K562 (cell line): ENCODE data around the gene SLC35E2B. TPM values are rescaled to one million over a fixed set of nuclear protein-coding genes. Genes with fewer than 3 reads are reported as not detected.
"Not testable (repeated sequence)": the region's sequence is repeated elsewhere in the genome, so short reads cannot be mapped to it uniquely, and the experiment has no call there.

Experiments used
- ATAC-seq: fragments of 200-7000 bp; cut with Tn5 transposase; 3 replicates; pipeline ENCODE4 v1.9.1; 2020; ENCODE audit warnings: moderate library complexity
- BruUV-seq: library from RNA; stranded (reverse); fragments of 400-500 nt; replicated peaks from 2 replicates; lab custom pipeline; 2021; lab: Mats Ljungman, UMichigan
- CTCF ChIA-PET: fragments of 300-600 bp; formaldehyde crosslinking; extraction: SDS; loops from one replicate; lab custom pipeline; 2021; ENCODE audit warnings: low intra/inter-chr PET ratio; lab: Yijun Ruan, JAX
- POLR2A ChIA-PET: fragments of 300-600, 350-650 bp; sonication (Branson Sonifier 250); formaldehyde crosslinking; extraction: SDS; loops from one replicate; lab custom pipeline; 2021; ENCODE audit warnings: antibody characterized with exemption, inconsistent platforms; lab: Yijun Ruan, JAX
- DNase-seq, 4 experiments: peaks; one replicate each; pipeline versions ENCODE4 v3.0.0 to v3.0.0-alpha.2; 2011 to 2018; ENCODE audit warnings: low spot score in 3 of 4, mixed read lengths in 3 of 4; ENCODE audit errors: extremely low read depth in 1 of 4
- FAIRE-seq: peaks from 2 replicates; lab custom pipeline; 2011; peaks lifted over from hg19 to GRCh38; lab: Jason Lieb, UNC
- H2AFZ ChIP-seq: 2 replicates; pipeline ENCODE4 v1.6.0; 2011; ENCODE audit warnings: low read depth, low read length, control low read depth, inconsistent platforms
- H3K27ac ChIP-seq: fragments of 200-600 bp; 3 replicates; pipeline ENCODE4 v1.8.0; 2011; ENCODE audit warnings: low read depth, mild to moderate bottlenecking, control low read depth, inconsistent platforms, low read length, moderate library complexity, mixed read lengths; ENCODE audit errors: extremely low read depth
- H3K27me3 ChIP-seq, 2 experiments: fragments of 300-600 bp in 1 of 2; 2 replicates in 1 of 2; 3 replicates in 1 of 2; pipeline versions ENCODE4 v1.6.0 to v1.8.0; 2011; ENCODE audit warnings: inconsistent platforms in 2 of 2, low read length in 2 of 2, mild to moderate bottlenecking in 1 of 2, mixed read lengths in 1 of 2, moderate library complexity in 1 of 2; ENCODE audit not compliant: control insufficient read depth in 2 of 2, insufficient read depth in 2 of 2
- H3K36me3 ChIP-seq: fragments of 300-600 bp; 3 replicates; pipeline ENCODE4 v1.8.0; 2011; ENCODE audit warnings: mild to moderate bottlenecking, low read length, inconsistent platforms; ENCODE audit not compliant: control insufficient read depth, insufficient read depth
- H3K4me1 ChIP-seq, 2 experiments: fragments of 200-600 bp in 1 of 2; replicated peaks in 1 of 2; 2 replicates in 1 of 2; 3 replicates in 1 of 2; pipeline versions ENCODE4 v1.5.1 to v1.8.0; 2011; ENCODE audit warnings: inconsistent platforms in 2 of 2, low read length in 2 of 2, mild to moderate bottlenecking in 1 of 2, mixed read lengths in 1 of 2, moderate library complexity in 1 of 2; ENCODE audit not compliant: control insufficient read depth in 2 of 2, insufficient read depth in 2 of 2
- H3K4me2 ChIP-seq: 2 replicates; pipeline ENCODE4 v1.6.1; 2011; ENCODE audit warnings: low read length, control low read depth, inconsistent platforms, mixed read lengths; ENCODE audit not compliant: insufficient read depth
- H3K4me3 ChIP-seq: fragments of 200-600 bp; sonication (generic), shearing (Covaris generic); 2 replicates; pipeline ENCODE4 v1.5.1; 2016; ENCODE audit warnings: control low read depth, inconsistent platforms
- H3K79me2 ChIP-seq: fragments of 200-600 bp; 3 replicates; pipeline ENCODE4 v1.8.0; 2011; ENCODE audit warnings: low read length, inconsistent platforms; ENCODE audit not compliant: control insufficient read depth, insufficient read depth
- H3K9ac ChIP-seq, 2 experiments: 2 replicates each; pipeline versions ENCODE4 v1.6.0 to v1.6.1; 2011; ENCODE audit warnings: low read depth in 2 of 2, low read length in 2 of 2, control low read depth in 1 of 2, inconsistent platforms in 1 of 2, mild to moderate bottlenecking in 1 of 2, mixed read lengths in 1 of 2; ENCODE audit not compliant: insufficient read depth in 1 of 2
- H3K9me1 ChIP-seq: one replicate; pipeline ENCODE4 v1.6.0; 2011; ENCODE audit warnings: inconsistent platforms, mild to moderate bottlenecking, low read length, moderate library complexity; ENCODE audit not compliant: control insufficient read depth, insufficient read depth
- H3K9me3 ChIP-seq: replicated peaks from 2 replicates; pipeline ENCODE4 v1.5.1; 2011; ENCODE audit warnings: low read depth, low read length, inconsistent platforms; ENCODE audit not compliant: control insufficient read depth, insufficient read depth
- H4K20me1 ChIP-seq: replicated peaks from 2 replicates; pipeline ENCODE4 v1.6.1; 2011; ENCODE audit warnings: low read length, inconsistent platforms, mixed read lengths; ENCODE audit not compliant: control insufficient read depth, insufficient read depth
- WGBS: fragments of 100-300 bp; shearing (Covaris generic); methylation state at CpG from one replicate; pipeline ENCODE4 v1.1.6; 2016; ENCODE audit warnings: low coverage, mixed read lengths; ENCODE audit not compliant: insufficient coverage; ENCODE audit errors: missing lambda C conversion rate; 5-methylcytosine and 5-hydroxymethylcytosine counted together
- in situ Hi-C: fragments of 300-500 bp; cut with MboI; formaldehyde crosslinking; loops from 4 replicates; pipeline ENCODE4 v1.15.0; 2018; ENCODE audit warnings: inconsistent platforms, mixed read lengths
- intact Hi-C: fragments of 100-400 bp; cut with micrococcal nuclease; formaldehyde crosslinking; loops from 2 replicates; pipeline ENCODE4 v1.14.2; 2022
- polyA plus RNA-seq, 8 experiments: library from polyadenylated mRNA; depleted of rRNA in 4 of 8; stranded (reverse) in 5 of 8; unstranded in 3 of 8; fragments of >200 nt; fragmentation: Nextera tagmentation in 2 of 8; fragmentation: Illumina TruSeq in 1 of 8; extraction: Ambion mirVana in 2 of 8; extraction: Trizol in 1 of 8; gene quantifications; 2 replicates each; pipeline versions ENCODE4 v1.2.1 to v1.2.3, GENCODE V29; 2011 to 2014; ENCODE audit warnings: inconsistent platforms in 1 of 8, missing spikeins in 1 of 8
- total RNA-seq, 7 experiments: library from RNA; depleted of rRNA in 6 of 7; stranded (reverse); fragments of >200 nt in 6 of 7; fragmentation: Illumina TruSeq in 2 of 7; extraction: Trizol in 2 of 7; gene quantifications; 2 replicates each; pipeline versions ENCODE4 v1.2.1 to v1.2.3, GENCODE V29; 2011 to 2021; ENCODE audit warnings: low replicate concordance in 1 of 7

Gene SLC35E2B
- total and polyA plus RNA-seq, 9 of the 15 experiments (the other 6 are each of a cell fraction or from before 2014, with no cell fraction given) = 4.7 to 44.6 (median 20.7) TPM

DNA sequence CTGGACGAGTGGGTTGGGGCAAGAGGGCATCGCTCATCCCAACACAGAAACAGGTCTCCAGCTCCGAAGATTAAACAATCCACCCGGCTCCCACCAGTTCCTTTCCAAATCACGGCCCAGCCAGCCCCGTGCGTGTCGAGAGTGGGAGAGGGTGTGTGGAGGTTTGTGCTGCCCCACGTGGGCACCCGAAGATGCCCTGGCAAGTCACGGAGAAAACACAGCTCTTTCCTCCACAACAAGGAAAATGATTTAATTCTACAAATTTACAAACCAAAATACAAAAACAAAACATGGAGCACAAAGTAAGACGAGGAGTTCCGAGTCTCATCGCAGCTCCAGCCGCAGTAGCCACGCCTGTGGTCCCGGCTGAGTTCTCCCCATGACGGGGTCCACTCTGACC is 9.9 kb upstream of the SLC35E2B start:
- H3K36me3 ChIP-seq = peaks cover 18% of the 10 kb centered on the region; the same call in 1 of the 3 replicates
- BruUV-seq, H3K79me2 ChIP-seq, H3K9ac ChIP-seq, intact Hi-C loops, POLR2A ChIA-PET, H3K27me3 ChIP-seq, H4K20me1 ChIP-seq, CTCF ChIA-PET, H3K27ac ChIP-seq, H3K4me3 ChIP-seq, ATAC-seq, H2AFZ ChIP-seq, H3K4me2 ChIP-seq, in situ Hi-C loops, DNase-seq, H3K4me1 ChIP-seq, H3K9me1 ChIP-seq, H3K9me3 ChIP-seq: not testable (repeated sequence)
- peak; percentile 74 for FAIRE-seq
- WGBS = 90% methylated on average over 2 of the region's 18 CpGs

DNA sequence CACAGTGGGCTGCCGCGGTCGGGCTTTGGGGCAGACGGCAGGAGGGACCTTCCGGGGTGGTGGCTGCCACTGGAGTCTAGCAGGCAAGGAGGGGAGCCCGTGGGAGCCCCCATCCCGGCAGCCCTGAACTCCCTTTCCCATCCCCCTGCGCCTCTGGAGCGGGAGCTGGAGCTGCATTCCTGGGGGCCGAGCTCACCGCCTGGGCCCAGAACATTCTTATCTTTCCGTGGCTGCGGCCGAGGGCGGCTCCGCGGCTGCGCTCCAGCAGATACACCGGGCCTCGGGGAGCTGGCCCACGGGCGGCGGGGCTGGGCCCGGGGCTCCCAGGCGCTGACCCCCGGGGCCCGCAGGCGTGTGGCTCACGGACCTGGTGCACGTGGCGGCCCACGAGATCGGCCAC is 8.0 kb upstream of the SLC35E2B start:
- intact Hi-C loops, in situ Hi-C loops: not testable (repeated sequence)
- peak; percentile 23; the same call in 2 of the 3 replicates for ATAC-seq

GRCh38 chr1:1700067-1700466 is 7.5 kb upstream of the SLC35E2B start:
- POLR2A ChIA-PET, BruUV-seq, ATAC-seq, DNase-seq, H3K27ac ChIP-seq, H3K79me2 ChIP-seq, in situ Hi-C loops, H3K9me1 ChIP-seq, H3K4me2 ChIP-seq, CTCF ChIA-PET, H3K4me3 ChIP-seq, H3K4me1 ChIP-seq, intact Hi-C loops, H3K27me3 ChIP-seq, FAIRE-seq, H2AFZ ChIP-seq, H4K20me1 ChIP-seq, H3K9ac ChIP-seq, H3K9me3 ChIP-seq: not testable (repeated sequence)
- peaks cover 11% of the 10 kb centered on the region; the same call in 1 of the 3 replicates for H3K36me3 ChIP-seq
- WGBS = no CpG with 5 or more reads among the region's 45 CpGs

More for the DNA sequence above, 8.0 kb upstream of the SLC35E2B start:
- POLR2A ChIA-PET, H2AFZ ChIP-seq, CTCF ChIA-PET, H3K4me3 ChIP-seq, H3K9ac ChIP-seq, H3K9me3 ChIP-seq, H3K4me2 ChIP-seq, H3K9me1 ChIP-seq, H3K4me1 ChIP-seq, DNase-seq, H3K27ac ChIP-seq, H3K79me2 ChIP-seq, H3K27me3 ChIP-seq, H4K20me1 ChIP-seq, BruUV-seq: not testable (repeated sequence)
- FAIRE-seq = peak; percentile 35
- peaks cover 11% of the 10 kb centered on the region; the same call in 1 of the 3 replicates for H3K36me3 ChIP-seq
- WGBS = no CpG with 5 or more reads among the region's 33 CpGs

- H3K9me3 ChIP-seq, H3K27me3 ChIP-seq, intact Hi-C loops, ATAC-seq, H3K9me1 ChIP-seq, CTCF ChIA-PET, POLR2A ChIA-PET, FAIRE-seq, DNase-seq, H4K20me1 ChIP-seq, H3K27ac ChIP-seq, H3K4me1 ChIP-seq, BruUV-seq, H3K9ac ChIP-seq, H3K4me2 ChIP-seq, H3K4me3 ChIP-seq, H3K36me3 ChIP-seq, H2AFZ ChIP-seq, H3K79me2 ChIP-seq, in situ Hi-C loops: not testable (repeated sequence)
- 60% methylated on average over 5 of the region's 19 CpGs for WGBS
These were observed 6.5 kb upstream of the SLC35E2B start for GRCh38 chr1:1699061-1699460.
